NT2/D1 (cell line): ENCODE results near the gene MAP7D3.

ENCODE experiments used
- SUZ12 ChIP-seq: IDR thresholded peaks from 2 replicates; pipeline ENCODE4 v1.6.1; 2011; ENCODE audit not compliant: insufficient read length, insufficient read depth; ENCODE audit errors: extremely low read depth
- YY1 ChIP-seq: IDR thresholded peaks from 2 replicates; pipeline ENCODE4 v1.6.1; 2011; ENCODE audit not compliant: insufficient read length, insufficient read depth
- ZNF274 ChIP-seq: IDR thresholded peaks from 2 replicates; pipeline ENCODE4 v1.6.1; 2011; ENCODE audit warnings: mild to moderate bottlenecking, low read depth, low read length

DNA sequence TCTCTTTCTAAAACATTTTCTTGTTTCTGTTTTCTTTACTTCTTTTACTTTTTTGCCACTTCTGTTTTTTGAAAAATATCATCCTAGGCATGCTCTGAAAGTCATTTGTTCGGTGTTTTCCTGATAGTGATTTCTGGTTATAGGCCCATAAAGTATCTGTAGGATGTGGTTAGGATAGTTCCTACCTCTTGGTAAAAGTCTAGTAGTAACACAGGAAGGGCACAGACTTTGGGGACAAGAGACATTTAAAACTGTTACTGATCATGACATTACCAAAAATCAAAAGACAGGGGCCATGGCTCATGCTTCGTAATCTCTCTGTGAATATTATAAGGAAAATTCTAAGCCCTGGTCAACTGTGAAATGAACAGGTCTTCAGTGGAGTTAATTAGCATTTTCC lies 59.1 kb downstream of the MAP7D3 start:
- TF ChIP-seq ZNF274 (no peak), YY1 (no peak), SUZ12 (no peak)
